Measurements from ENCODE around the gene SRD5A1.

DNA sequence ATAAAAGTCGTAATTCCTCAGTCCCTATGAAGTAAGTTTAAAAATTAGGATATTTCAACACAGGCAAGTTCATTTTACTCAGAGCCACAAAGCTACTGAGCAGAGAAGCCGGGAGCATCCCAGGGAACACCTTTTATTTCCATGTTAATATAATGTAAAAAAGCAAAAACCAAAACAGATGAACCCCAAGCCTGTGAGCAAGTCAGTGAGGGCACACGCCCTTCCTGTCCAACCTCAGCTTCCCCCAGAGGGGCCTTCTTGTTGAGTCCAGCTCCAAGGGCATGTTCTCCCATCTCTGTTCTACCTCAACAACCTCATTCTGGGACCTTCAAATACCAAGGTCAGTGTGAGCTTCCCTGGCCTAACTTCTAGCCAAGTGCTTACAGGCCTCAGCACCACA lies 25.2 kb upstream of the SRD5A1 start:
- TF ChIP-seq, protein P1, sequence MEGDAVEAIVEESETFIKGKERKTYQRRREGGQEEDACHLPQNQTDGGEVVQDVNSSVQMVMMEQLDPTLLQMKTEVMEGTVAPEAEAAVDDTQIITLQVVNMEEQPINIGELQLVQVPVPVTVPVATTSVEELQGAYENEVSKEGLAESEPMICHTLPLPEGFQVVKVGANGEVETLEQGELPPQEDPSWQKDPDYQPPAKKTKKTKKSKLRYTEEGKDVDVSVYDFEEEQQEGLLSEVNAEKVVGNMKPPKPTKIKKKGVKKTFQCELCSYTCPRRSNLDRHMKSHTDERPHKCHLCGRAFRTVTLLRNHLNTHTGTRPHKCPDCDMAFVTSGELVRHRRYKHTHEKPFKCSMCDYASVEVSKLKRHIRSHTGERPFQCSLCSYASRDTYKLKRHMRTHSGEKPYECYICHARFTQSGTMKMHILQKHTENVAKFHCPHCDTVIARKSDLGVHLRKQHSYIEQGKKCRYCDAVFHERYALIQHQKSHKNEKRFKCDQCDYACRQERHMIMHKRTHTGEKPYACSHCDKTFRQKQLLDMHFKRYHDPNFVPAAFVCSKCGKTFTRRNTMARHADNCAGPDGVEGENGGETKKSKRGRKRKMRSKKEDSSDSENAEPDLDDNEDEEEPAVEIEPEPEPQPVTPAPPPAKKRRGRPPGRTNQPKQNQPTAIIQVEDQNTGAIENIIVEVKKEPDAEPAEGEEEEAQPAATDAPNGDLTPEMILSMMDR (IDR thresholded peaks at IDR 0.05): no peak
- no peak for TF ChIP-seq POLR2A (IDR thresholded peaks at IDR 0.05)
